Neural cell (in vitro differentiated cells): ENCODE data around the gene SCUBE2.

ENCODE experiments used
- CTCF ChIP-seq: fragments of 450-650 bp; IDR thresholded peaks from 2 replicates; pipeline ENCODE4 v1.5.1; 2014; ENCODE audit warnings: antibody characterized with exemption, mild to moderate bottlenecking, moderate library complexity; ENCODE audit not compliant: poor library complexity, severe bottlenecking
- EZH2 ChIP-seq: fragments of 200-600, 300-800 bp; shearing (Covaris generic), sonication (generic); IDR thresholded peaks from 2 replicates; pipeline ENCODE4 v1.6.1; 2014; ENCODE audit warnings: antibody characterized with exemption, low read length, borderline replicate concordance, mild to moderate bottlenecking; ENCODE audit not compliant: insufficient read depth, poor library complexity, severe bottlenecking
- POLR2AphosphoS5 ChIP-seq: IDR thresholded peaks from 2 replicates; pipeline ENCODE4 v1.6.1; 2012

GRCh38 chr11:9037963-9038362 is 53.4 kb downstream of the SCUBE2 start:
- TF ChIP-seq EZH2 (no peak), CTCF (no peak), POLR2AphosphoS5 (no peak)
